GM19468 (cell line): Measurements from ENCODE around the gene KCNJ1.

Source experiments
- ATAC-seq: cut with Tn5 transposase; IDR thresholded peaks from one replicate; pipeline ENCODE4 v1.9.1; 2021; ENCODE audit warnings: mild to moderate bottlenecking, moderate library complexity, moderate number of reproducible peaks; ENCODE audit not compliant: unreplicated experiment; ENCODE audit errors: extremely low read depth

The KCNJ1 gene

GRCh38 chr11:128856241-128856640, 10.9 kb downstream of the KCNJ1 start:
- ATAC-seq, result no peak

GRCh38 chr11:128854841-128855240, 12.3 kb downstream of the KCNJ1 start:
- ATAC-seq, result no peak

GRCh38 chr11:128853559-128853958, 13.5 kb downstream of the KCNJ1 start:
- ATAC-seq, result no peak

GRCh38 chr11:128852327-128853023, 14.6 kb downstream of the KCNJ1 start:
- ATAC-seq, result no peak

GRCh38 chr11:128848815-128849455, 18.2 kb downstream of the KCNJ1 start:
- ATAC-seq, result peak; percentile 79

- no peak for ATAC-seq
Measured at GRCh38 chr11:128846985-128847384, 20.1 kb downstream of the KCNJ1 start.

GRCh38 chr11:128845334-128845780, 21.7 kb downstream of the KCNJ1 start:
- no peak for ATAC-seq

- ATAC-seq, result no peak
Measured at GRCh38 chr11:128843198-128843785, 23.8 kb downstream of the KCNJ1 start.

GRCh38 chr11:128841461-128842072, 25.5 kb downstream of the KCNJ1 start:
- ATAC-seq, result no peak

- ATAC-seq, result no peak
Measured at GRCh38 chr11:128840783-128841182, 26.3 kb downstream of the KCNJ1 start.

GRCh38 chr11:128840137-128840536, 27.0 kb downstream of the KCNJ1 start:
- no peak for ATAC-seq

GRCh38 chr11:128839081-128839480, 28.0 kb downstream of the KCNJ1 start:
- no peak for ATAC-seq

- ATAC-seq, result no peak
Measured at GRCh38 chr11:128837627-128838026, 29.5 kb downstream of the KCNJ1 start.

GRCh38 chr11:128835741-128836430, 31.2 kb downstream of the KCNJ1 start:
- ATAC-seq, result no peak

GRCh38 chr11:128834157-128834556, 32.9 kb downstream of the KCNJ1 start:
- ATAC-seq, result no peak

- no peak for ATAC-seq
Measured at GRCh38 chr11:128832121-128832497, 35.0 kb downstream of the KCNJ1 start.

GRCh38 chr11:128831174-128832120, 35.6 kb downstream of the KCNJ1 start:
- no peak for ATAC-seq

GRCh38 chr11:128830290-128831173, 36.6 kb downstream of the KCNJ1 start:
- ATAC-seq, result peak; percentile 16
